HepG2 (cell line): ENCODE measurements around the gene RNF175. TPM values are rescaled to one million over a fixed set of nuclear protein-coding genes. Genes with fewer than 3 reads are reported as not detected.

Experiments used
- ATAC-seq: fragments of 200-7000 bp; cut with Tn5 transposase; 3 replicates; pipeline ENCODE4 v1.9.1; 2020; ENCODE audit warnings: mild to moderate bottlenecking, moderate library complexity
- BruUV-seq: library from RNA; stranded (reverse); fragments of 400-500 nt; replicated peaks from 2 replicates; lab custom pipeline; 2021; lab: Mats Ljungman, UMichigan
- CTCF ChIA-PET: fragments of 300-600 bp; formaldehyde crosslinking; extraction: SDS; loops from one replicate; lab custom pipeline; 2021; ENCODE audit warnings: low total read pairs, inconsistent platforms, low intra/inter-chr PET ratio; lab: Yijun Ruan, JAX
- POLR2A ChIA-PET: fragments of 350-600 bp; sonication (Branson Sonifier 250); formaldehyde crosslinking; loops from one replicate; lab custom pipeline; 2020; ENCODE audit warnings: antibody characterized with exemption, inconsistent platforms; lab: Yijun Ruan, JAX
- DNase-seq: peaks from one replicate; pipeline ENCODE4 v3.0.0-alpha.2; 2015; ENCODE audit warnings: low spot score
- FAIRE-seq: peaks from 3 replicates; lab custom pipeline; 2011; peaks lifted over from hg19 to GRCh38; lab: Jason Lieb, UNC
- H2AFZ ChIP-seq: one replicate; pipeline ENCODE4 v1.6.1; 2011; ENCODE audit warnings: low read length, inconsistent platforms
- H3K27ac ChIP-seq: fragments of 300-600 bp; 3 replicates; pipeline ENCODE4 v1.8.0; 2011; ENCODE audit warnings: mixed run types, mild to moderate bottlenecking, mixed read lengths, low read length, inconsistent platforms; ENCODE audit not compliant: insufficient read depth; ENCODE audit errors: extremely low read length
- H3K27me3 ChIP-seq, 2 experiments: fragments of 200-600 bp in 1 of 2; 2 replicates in 1 of 2; 3 replicates in 1 of 2; pipeline versions ENCODE4 v1.6.0 to v1.8.0; 2011; ENCODE audit warnings: low read length in 2 of 2, mild to moderate bottlenecking in 2 of 2, moderate library complexity in 2 of 2, inconsistent platforms in 1 of 2; ENCODE audit not compliant: insufficient read depth in 2 of 2, control insufficient read depth in 1 of 2
- H3K36me3 ChIP-seq, 2 experiments: fragments of 200-600 bp in 1 of 2; replicated peaks in 1 of 2; 2 replicates in 1 of 2; 3 replicates in 1 of 2; pipeline versions ENCODE4 v1.5.1 to v1.8.0; 2011; ENCODE audit warnings: low read length in 2 of 2, inconsistent platforms in 1 of 2; ENCODE audit not compliant: insufficient read depth in 2 of 2, control insufficient read depth in 1 of 2
- H3K4me1 ChIP-seq: 2 replicates; pipeline ENCODE4 v1.5.1; 2012; ENCODE audit warnings: low read length, inconsistent platforms; ENCODE audit not compliant: insufficient read depth
- H3K4me2 ChIP-seq: 2 replicates; pipeline ENCODE4 v1.6.0; 2011; ENCODE audit warnings: low read depth, low read length, inconsistent platforms
- H3K4me3 ChIP-seq, 3 experiments: fragments of 200-600 bp in 1 of 3; sonication (generic), shearing (Covaris generic) in 1 of 3; replicated peaks in 1 of 3; 2 replicates each; pipeline ENCODE4 v1.5.1; 2011 to 2016; ENCODE audit warnings: low read length in 3 of 3, inconsistent platforms in 2 of 3, low read depth in 2 of 3, mild to moderate bottlenecking in 2 of 3, control low read depth in 1 of 3, mixed read lengths in 1 of 3; ENCODE audit not compliant: insufficient read depth in 1 of 3
- H3K79me2 ChIP-seq: one replicate; pipeline ENCODE4 v1.6.1; 2011; ENCODE audit warnings: low read length, inconsistent platforms; ENCODE audit not compliant: insufficient read depth
- H3K9ac ChIP-seq: 2 replicates; pipeline ENCODE4 v1.6.0; 2011; ENCODE audit warnings: mild to moderate bottlenecking, low read depth, low read length, inconsistent platforms; ENCODE audit not compliant: insufficient read depth
- H3K9me3 ChIP-seq: 2 replicates; pipeline ENCODE4 v1.5.1; 2012; ENCODE audit warnings: mild to moderate bottlenecking, low read length
- H4K20me1 ChIP-seq: 2 replicates; pipeline ENCODE4 v1.6.0; 2011; ENCODE audit warnings: inconsistent platforms, mild to moderate bottlenecking, low read length, moderate library complexity; ENCODE audit not compliant: insufficient read depth
- AGO2 ChIP-seq: fragments of 200-400 bp; formaldehyde crosslinking; optimal IDR thresholded peaks from 2 replicates; pipeline ENCODE3; 2017; ENCODE audit warnings: mild to moderate bottlenecking, low read depth, low read length, moderate library complexity
- ATF7-NPFF ChIP-seq: sonication (generic); formaldehyde crosslinking; IDR thresholded peaks from 2 replicates; pipeline ENCODE4 v1.8.1; 2023; ENCODE audit warnings: mild to moderate bottlenecking, low read depth, missing genetic modification reagents, moderate library complexity
- ESRRA ChIP-seq: sonication (generic); formaldehyde crosslinking; IDR thresholded peaks from 2 replicates; pipeline ENCODE4 v1.5.1; 2020; ENCODE audit warnings: mild to moderate bottlenecking, low read depth, missing genetic modification reagents
- KDM3A ChIP-seq: IDR thresholded peaks from 2 replicates; pipeline ENCODE4 v1.6.1; 2018; ENCODE audit warnings: low read depth, missing compliant biosample characterization
- NR2F1 ChIP-seq, 2 experiments: fragments of 450-650 bp in 1 of 2; formaldehyde crosslinking in 1 of 2; IDR thresholded peaks; 2 replicates each; pipeline versions ENCODE4 v1.5.0 to v1.6.1; 2016 to 2020; ENCODE audit warnings: mild to moderate bottlenecking in 1 of 2, missing compliant biosample characterization in 1 of 2, missing genetic modification reagents in 1 of 2, moderate library complexity in 1 of 2
- SUZ12 ChIP-seq: fragments of 150-350 bp; IDR thresholded peaks from 2 replicates; pipeline ENCODE4 v1.6.1; 2014; ENCODE audit warnings: low read depth, low read length
- ZNF207 ChIP-seq: fragments of 450-650 bp; IDR thresholded peaks from 2 replicates; pipeline ENCODE4 v1.6.1; 2016; ENCODE audit warnings: antibody characterized with exemption, borderline replicate concordance
- ZNF552 ChIP-seq: sonication (generic); formaldehyde crosslinking; IDR thresholded peaks from 2 replicates; pipeline ENCODE4 v1.9.0; 2022; ENCODE audit warnings: missing genetic modification reagents, mild to moderate bottlenecking, borderline replicate concordance
- ZNF605 ChIP-seq: sonication (generic); formaldehyde crosslinking; IDR thresholded peaks from 2 replicates; pipeline ENCODE4 v1.8.0; 2022; ENCODE audit warnings: mild to moderate bottlenecking, missing genetic modification reagents
- WGBS: methylation state at CpG from one replicate; pipeline ENCODE4 v1.1.6; 2017; ENCODE audit warnings: low lambda C conversion rate; 5-methylcytosine and 5-hydroxymethylcytosine counted together
- in situ Hi-C: cut with HindIII; loops from 2 replicates; pipeline ENCODE4 v1.10.0; 2017; ENCODE audit warnings: low pct_unique_long_range_greater_than_20kb; ENCODE audit not compliant: extremely low pct_ligation_motif_present
- intact Hi-C: fragments of 100-400 bp; cut with micrococcal nuclease; formaldehyde crosslinking; loops from one replicate; pipeline ENCODE4 v1.10.0; 2022; ENCODE audit not compliant: unreplicated experiment
- polyA plus RNA-seq, 8 experiments: library from polyadenylated mRNA; depleted of rRNA in 3 of 8; stranded (reverse) in 7 of 8; unstranded in 1 of 8; fragments of >200 nt; fragmentation: Illumina TruSeq in 4 of 8; extraction: Trizol in 4 of 8; gene quantifications; 2 replicates each; pipeline versions ENCODE4 v1.2.1 to v1.2.3, GENCODE V29; 2011 to 2016; ENCODE audit warnings: low read depth in 4 of 8, missing spikeins in 1 of 8, mixed read lengths in 1 of 8; ENCODE audit not compliant: insufficient read depth in 1 of 8
- total RNA-seq, 5 experiments: library from RNA; depleted of rRNA; stranded (reverse); fragments of >200 nt; fragmentation: Illumina TruSeq; extraction: Trizol; gene quantifications; 2 replicates each; pipeline ENCODE4 v1.2.3, GENCODE V29; 2016; ENCODE audit warnings: low read depth in 1 of 5
- TF ChIP-seq, protein P1 (sequence below): sonication (generic); formaldehyde crosslinking; IDR thresholded peaks from 2 replicates; pipeline ENCODE4 v1.8.1; 2022; ENCODE audit warnings: mild to moderate bottlenecking, missing genetic modification reagents
- TF ChIP-seq, protein P2 (sequence below): sonication (generic); formaldehyde crosslinking; IDR thresholded peaks from 2 replicates; pipeline ENCODE4 v1.4.0; 2020; ENCODE audit warnings: missing genetic modification reagents

RNF175 gene
- total and polyA plus RNA-seq, 2 of the 13 experiments (the other 11 are each of a cell fraction or from before 2014, with no cell fraction given), result not detected

DNA sequence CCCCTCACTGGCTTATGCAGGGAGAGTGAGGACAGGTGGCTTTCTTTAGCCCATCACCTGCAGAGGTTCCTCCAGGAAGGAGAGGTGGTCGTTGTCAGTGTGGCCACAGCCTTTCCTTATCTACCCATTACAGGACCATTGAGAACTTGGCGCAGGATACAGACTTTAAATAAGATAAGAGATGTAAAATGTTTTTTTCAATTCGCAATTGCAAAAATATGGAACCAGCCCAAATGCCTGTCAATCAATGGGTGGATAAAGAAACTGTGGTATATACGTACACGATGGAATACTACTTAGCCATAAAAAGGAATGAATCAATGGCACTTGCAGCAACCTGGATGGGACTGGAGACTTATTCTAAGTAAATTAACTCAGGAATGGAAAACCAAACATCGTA lies 6.9 kb upstream of the RNF175 start:
- CTCF ChIA-PET, result no interaction called here

More for the DNA sequence above, 6.9 kb upstream of the RNF175 start:
- BruUV-seq, result no TSS peak
- FAIRE-seq (no peak), ATAC-seq (no peak), DNase-seq (no peak)
- no peaks in the 10 kb centered on the region; a peak in 1 of 5 replicates for H3K27me3 ChIP-seq
- no peak overlapping the region for H2AFZ ChIP-seq
- no peaks in the 10 kb centered on the region for H3K79me2 ChIP-seq
- no peak overlapping the region for H3K9ac ChIP-seq
- H3K4me3 ChIP-seq, result no peak overlapping the region
- WGBS, result 31% methylated on average over 6 of the region's 6 CpGs
- H3K4me2 ChIP-seq, result no peak overlapping the region
- POLR2A ChIA-PET, result no interaction called here
- H4K20me1 ChIP-seq, result no peaks in the 10 kb centered on the region
- intact Hi-C loops (no loop called here), in situ Hi-C loops (no loop called here)
- no peak for TF ChIP-seq SUZ12
- no peak for TF ChIP-seq ATF7-NPFF
- TF ChIP-seq AGO2, result no peak
- no peak for TF ChIP-seq KDM3A (CRISPR knock-in tag)
- TF ChIP-seq ZNF552 (CRISPR knock-in tag), result no peak
- TF ChIP-seq, protein P1, sequence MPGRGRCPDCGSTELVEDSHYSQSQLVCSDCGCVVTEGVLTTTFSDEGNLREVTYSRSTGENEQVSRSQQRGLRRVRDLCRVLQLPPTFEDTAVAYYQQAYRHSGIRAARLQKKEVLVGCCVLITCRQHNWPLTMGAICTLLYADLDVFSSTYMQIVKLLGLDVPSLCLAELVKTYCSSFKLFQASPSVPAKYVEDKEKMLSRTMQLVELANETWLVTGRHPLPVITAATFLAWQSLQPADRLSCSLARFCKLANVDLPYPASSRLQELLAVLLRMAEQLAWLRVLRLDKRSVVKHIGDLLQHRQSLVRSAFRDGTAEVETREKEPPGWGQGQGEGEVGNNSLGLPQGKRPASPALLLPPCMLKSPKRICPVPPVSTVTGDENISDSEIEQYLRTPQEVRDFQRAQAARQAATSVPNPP, result no peak
- no peak for TF ChIP-seq ZNF207
- TF ChIP-seq, protein P2, sequence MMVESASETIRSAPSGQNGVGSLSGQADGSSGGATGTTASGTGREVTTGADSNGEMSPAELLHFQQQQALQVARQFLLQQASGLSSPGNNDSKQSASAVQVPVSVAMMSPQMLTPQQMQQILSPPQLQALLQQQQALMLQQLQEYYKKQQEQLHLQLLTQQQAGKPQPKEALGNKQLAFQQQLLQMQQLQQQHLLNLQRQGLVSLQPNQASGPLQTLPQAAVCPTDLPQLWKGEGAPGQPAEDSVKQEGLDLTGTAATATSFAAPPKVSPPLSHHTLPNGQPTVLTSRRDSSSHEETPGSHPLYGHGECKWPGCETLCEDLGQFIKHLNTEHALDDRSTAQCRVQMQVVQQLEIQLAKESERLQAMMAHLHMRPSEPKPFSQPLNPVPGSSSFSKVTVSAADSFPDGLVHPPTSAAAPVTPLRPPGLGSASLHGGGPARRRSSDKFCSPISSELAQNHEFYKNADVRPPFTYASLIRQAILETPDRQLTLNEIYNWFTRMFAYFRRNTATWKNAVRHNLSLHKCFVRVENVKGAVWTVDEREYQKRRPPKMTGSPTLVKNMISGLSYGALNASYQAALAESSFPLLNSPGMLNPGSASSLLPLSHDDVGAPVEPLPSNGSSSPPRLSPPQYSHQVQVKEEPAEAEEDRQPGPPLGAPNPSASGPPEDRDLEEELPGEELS (CRISPR knock-in tag), result no peak
- no peak for TF ChIP-seq NR2F1 (CRISPR knock-in tag; IDR thresholded peaks at IDR 0.05)
- TF ChIP-seq ESRRA, result no peak
- no peak for TF ChIP-seq ZNF605
- H3K9me3 ChIP-seq, result no peaks in the 10 kb centered on the region
- H3K4me1 ChIP-seq, result no peaks in the 10 kb centered on the region
- no peaks in the 10 kb centered on the region for H3K36me3 ChIP-seq
- H3K27ac ChIP-seq, result no peak overlapping the region
